PC-3 (cell line): ENCODE measurements around the gene CHRNB2.

Experiments used
- CTCF ChIP-seq: fragments of 300-600 bp; sonication (generic); conservative IDR thresholded peaks from 2 replicates; pipeline ENCODE4 v1.5.1; 2017; ENCODE audit warnings: antibody characterized with exemption, low read depth, mild to moderate bottlenecking, low read length
- EZH2 ChIP-seq: fragments of 300-600 bp; sonication (generic); IDR thresholded peaks from one replicate; pipeline ENCODE4 v1.6.1; 2017; ENCODE audit warnings: antibody characterized with exemption, mild to moderate bottlenecking, low read length; ENCODE audit not compliant: unreplicated experiment
- EZH2phosphoT487 ChIP-seq: fragments of 300-600 bp; sonication (generic); IDR thresholded peaks from 2 replicates; pipeline ENCODE4 v1.6.1; 2018; ENCODE audit warnings: mild to moderate bottlenecking, antibody characterized with exemption, low read length, borderline replicate concordance

GRCh38 chr1:154594811-154595210, 27.2 kb downstream of the CHRNB2 start:
- TF ChIP-seq CTCF (no peak), EZH2phosphoT487 (no peak), EZH2 (no peak)
